H9 (cell line): Measurements from ENCODE around the gene KCNJ15. TPM values are rescaled to one million over a fixed set of nuclear protein-coding genes. Genes with fewer than 3 reads are reported as not detected.

Source experiments
- DNase-seq: peaks from one replicate; pipeline ENCODE4 v3.0.0-alpha.2; 2017
- H2AFZ ChIP-seq: one replicate; pipeline ENCODE4 v1.6.1; 2013; ENCODE audit warnings: mild to moderate bottlenecking, low read length, control low read depth, moderate library complexity
- H2AK5ac ChIP-seq: 2 replicates; pipeline ENCODE4 v1.6.1; 2013; ENCODE audit warnings: low read length, control low read depth, mixed read lengths; ENCODE audit not compliant: insufficient read length
- H2BK120ac ChIP-seq: one replicate; pipeline ENCODE4 v1.6.1; 2013; ENCODE audit warnings: low read depth, mild to moderate bottlenecking, low read length, control low read depth, inconsistent platforms; ENCODE audit not compliant: poor library complexity, severe bottlenecking
- H2BK12ac ChIP-seq: 2 replicates; pipeline ENCODE4 v1.6.1; 2013; ENCODE audit warnings: low read length, control low read depth, mixed read lengths, low read depth; ENCODE audit not compliant: insufficient read length
- H2BK15ac ChIP-seq: 2 replicates; pipeline ENCODE4 v1.6.1; 2013; ENCODE audit warnings: low read depth, low read length, control low read depth
- H2BK20ac ChIP-seq: one replicate; pipeline ENCODE4 v1.6.1; 2013; ENCODE audit warnings: low read depth, mild to moderate bottlenecking, low read length, control low read depth, inconsistent platforms; ENCODE audit not compliant: poor library complexity, severe bottlenecking
- H2BK5ac ChIP-seq: 2 replicates; pipeline ENCODE4 v1.6.1; 2013; ENCODE audit warnings: low read length, control low read depth, mixed read lengths; ENCODE audit not compliant: insufficient read length
- H3K14ac ChIP-seq: 2 replicates; pipeline ENCODE4 v1.6.1; 2013; ENCODE audit warnings: low read length, control low read depth; ENCODE audit not compliant: insufficient read depth
- H3K18ac ChIP-seq: 2 replicates; pipeline ENCODE4 v1.6.1; 2013; ENCODE audit warnings: low read depth, mild to moderate bottlenecking, mixed read lengths, low read length, control low read depth; ENCODE audit not compliant: insufficient read length
- H3K23ac ChIP-seq: 2 replicates; pipeline ENCODE4 v1.6.1; 2013; ENCODE audit warnings: low read length, control low read depth, mixed read lengths, low read depth; ENCODE audit not compliant: insufficient read length
- H3K23me2 ChIP-seq: 2 replicates; pipeline ENCODE4 v1.6.1; 2013; ENCODE audit warnings: low read depth, mild to moderate bottlenecking, mixed read lengths, low read length, control low read depth; ENCODE audit not compliant: insufficient read length, poor library complexity, severe bottlenecking
- H3K27ac ChIP-seq: 2 replicates; pipeline ENCODE4 v1.5.1; 2013; ENCODE audit warnings: low read length, control low read depth, mixed read lengths, low read depth; ENCODE audit not compliant: insufficient read length
- H3K27me3 ChIP-seq: 2 replicates; pipeline ENCODE4 v1.6.1; 2013; ENCODE audit warnings: low read length, control low read depth, inconsistent platforms; ENCODE audit not compliant: insufficient read depth
- H3K4ac ChIP-seq: 2 replicates; pipeline ENCODE4 v1.6.1; 2013; ENCODE audit warnings: low read depth, mild to moderate bottlenecking, control low read depth, inconsistent platforms, low read length, moderate library complexity
- H3K4me1 ChIP-seq: 2 replicates; pipeline ENCODE4 v1.6.1; 2013; ENCODE audit warnings: low read length, control low read depth, inconsistent platforms; ENCODE audit not compliant: insufficient read depth
- H3K4me2 ChIP-seq: 2 replicates; pipeline ENCODE4 v1.6.1; 2013; ENCODE audit warnings: low read length, control low read depth, mixed read lengths; ENCODE audit not compliant: insufficient read length, insufficient read depth
- H3K56ac ChIP-seq: 2 replicates; pipeline ENCODE4 v1.6.1; 2013; ENCODE audit warnings: low read depth, mild to moderate bottlenecking, mixed read lengths, low read length, control low read depth; ENCODE audit not compliant: insufficient read length
- H3K79me1 ChIP-seq: 2 replicates; pipeline ENCODE4 v1.6.1; 2013; ENCODE audit warnings: low read depth, mild to moderate bottlenecking, moderate library complexity, low read length, control low read depth, inconsistent platforms; ENCODE audit not compliant: insufficient read depth, poor library complexity, severe bottlenecking
- H3K79me2 ChIP-seq: 2 replicates; pipeline ENCODE4 v1.6.1; 2013; ENCODE audit warnings: low read length, control low read depth, inconsistent platforms; ENCODE audit not compliant: insufficient read depth
- H3K9ac ChIP-seq: 2 replicates; pipeline ENCODE4 v1.6.1; 2013; ENCODE audit warnings: low read length, control low read depth, mixed read lengths; ENCODE audit not compliant: insufficient read length; ENCODE audit errors: extremely low read depth
- H3K9me3 ChIP-seq: one replicate; pipeline ENCODE4 v1.6.1; 2013; ENCODE audit warnings: low read depth, low read length, inconsistent platforms; ENCODE audit not compliant: control insufficient read depth
- H3T11ph ChIP-seq: one replicate; pipeline ENCODE4 v1.6.1; 2013; ENCODE audit warnings: mild to moderate bottlenecking, low read length, control low read depth, inconsistent platforms
- H4K20me1 ChIP-seq: one replicate; pipeline ENCODE4 v1.6.1; 2013; ENCODE audit not compliant: control insufficient read depth, insufficient read length, insufficient read depth
- H4K5ac ChIP-seq: 2 replicates; pipeline ENCODE4 v1.6.1; 2013; ENCODE audit warnings: low read depth, mild to moderate bottlenecking, mixed read lengths, low read length, control low read depth; ENCODE audit not compliant: insufficient read length
- H4K8ac ChIP-seq: replicated peaks from 2 replicates; pipeline ENCODE4 v1.6.1; 2013; ENCODE audit warnings: low read length, control low read depth, mixed read lengths, low read depth; ENCODE audit not compliant: insufficient read length
- H4K91ac ChIP-seq: 2 replicates; pipeline ENCODE4 v1.6.1; 2013; ENCODE audit warnings: low read depth, mild to moderate bottlenecking, moderate library complexity, mixed read lengths, low read length, control low read depth; ENCODE audit not compliant: insufficient read length
- H3K27ac Mint-ChIP-seq, 3 experiments: 2 replicates in 2 of 3; 3 replicates in 1 of 3; pipeline ENCODE4 v1.8.0; 2020 to 2021; ENCODE audit warnings: mixed read lengths in 3 of 3, mild to moderate bottlenecking in 1 of 3, moderate library complexity in 1 of 3
- H3K27me3 Mint-ChIP-seq: 2 replicates; pipeline ENCODE4 v1.8.0; 2021; ENCODE audit warnings: low read depth, mild to moderate bottlenecking, moderate library complexity, mixed read lengths
- H3K36me3 Mint-ChIP-seq, 3 experiments: 2 replicates in 2 of 3; 3 replicates in 1 of 3; pipeline ENCODE4 v1.8.0; 2020 to 2021; ENCODE audit warnings: low read depth in 3 of 3, mixed read lengths in 3 of 3; ENCODE audit not compliant: insufficient read depth in 1 of 3
- H3K4me1 Mint-ChIP-seq, 2 experiments: 2 replicates each; pipeline ENCODE4 v1.8.0; 2020; ENCODE audit warnings: mixed read lengths in 2 of 2
- H3K4me3 Mint-ChIP-seq, 2 experiments: 2 replicates in 1 of 2; 3 replicates in 1 of 2; pipeline ENCODE4 v1.8.0; 2020 to 2021; ENCODE audit warnings: mild to moderate bottlenecking in 2 of 2, mixed read lengths in 2 of 2, moderate library complexity in 1 of 2
- H3K9me3 Mint-ChIP-seq, 2 experiments: 2 replicates in 1 of 2; 3 replicates in 1 of 2; pipeline ENCODE4 v1.8.0; 2020; ENCODE audit warnings: mild to moderate bottlenecking in 2 of 2, mixed read lengths in 2 of 2, moderate library complexity in 1 of 2
- CTCF ChIP-seq: fragments of 200-600 bp; sonication (generic); conservative IDR thresholded peaks from 3 replicates; pipeline ENCODE4 v1.8.0; 2021; ENCODE audit warnings: antibody characterized with exemption, mild to moderate bottlenecking
- WGBS: extraction: QIAGEN DNeasy Blood & Tissue Kit; methylation state at CpG from one replicate; pipeline ENCODE4 v1.1.7; 2013; ENCODE audit warnings: missing lambda C conversion rate, low lambda C conversion rate, mixed read lengths; ENCODE audit not compliant: insufficient read length; ENCODE audit errors: extremely low coverage; 5-methylcytosine and 5-hydroxymethylcytosine counted together
- total RNA-seq: library from RNA; stranded (reverse); gene quantifications from 2 replicates; pipeline ENCODE4 v1.2.1, GENCODE V29; 2021

Gene KCNJ15
- total RNA-seq, 1 experiment from 2014 or later, result not detected

- Histone ChIP-seq H3K9me3 (no peaks in the 10 kb centered on the region), H2BK5ac (no peak overlapping the region), H3K4me1 (no peaks in the 10 kb centered on the region), H3K27ac (no peak overlapping the region), H4K20me1 (no peaks in the 10 kb centered on the region), H4K91ac (no peak overlapping the region), H3K18ac (no peak overlapping the region), H2AK5ac (no peak overlapping the region), H3K79me2 (no peaks in the 10 kb centered on the region), H4K5ac (no peak overlapping the region), H3K23me2 (no peaks in the 10 kb centered on the region), H3K9ac (no peak overlapping the region), H3K27me3 (no peaks in the 10 kb centered on the region; the same call in 1 of the 2 replicates), H2BK15ac (no peak overlapping the region), H3T11ph (no peak overlapping the region), H3K4me2 (no peak overlapping the region), H2AFZ (no peak overlapping the region), H2BK12ac (no peak overlapping the region), H2BK20ac (no peak overlapping the region), H4K8ac (no peak overlapping the region), H3K14ac (no peak overlapping the region), H3K56ac (no peak overlapping the region), H3K23ac (no peak overlapping the region), H3K79me1 (no peaks in the 10 kb centered on the region), H3K4ac (no peak overlapping the region), H2BK120ac (no peak overlapping the region)
- Mint-ChIP-seq H3K27me3 (no peaks in the 10 kb centered on the region), H3K9me3 (no peaks in the 10 kb centered on the region), H3K27ac (no peak overlapping the region), H3K4me1 (peaks cover 8 to 12% of the 10 kb centered on the region in 2 experiments), H3K36me3 (no peaks in the 10 kb centered on the region), H3K4me3 (no peak overlapping the region)
- DNase-seq, result no peak
- no peak for TF ChIP-seq CTCF
- no CpG with 5 or more reads among the region's 3 CpGs for WGBS
Observed at GRCh38 chr21:38290809-38291208, 34.0 kb downstream of the KCNJ15 start.
